ENCODE measurements around the gene THUMPD3.

GRCh38 chr3:9330166-9330703, 32.6 kb upstream of the THUMPD3 start:
- no peak for TF ChIP-seq POLR2A (IDR thresholded peaks at IDR 0.05)
- TF ChIP-seq CTCF (IDR thresholded peaks at IDR 0.05), result no peak
